Memory B cell (primary cell): Measurements from ENCODE around the gene TRMT5.

ENCODE experiments used
- ATAC-seq: fragments of 150-1000 bp; cut with Tn5 transposase; 2 replicates; pipeline ENCODE4 v1.10.0; 2021; ENCODE audit warnings: low read depth, mild to moderate bottlenecking, moderate library complexity
- DNase-seq, 2 donors: peaks; one replicate each; pipeline ENCODE4 v3.0.0; 2022; ENCODE audit warnings: low spot score in 2 of 2
- H3K27ac Mint-ChIP-seq: one replicate; pipeline ENCODE4 v1.8.0; 2022; ENCODE audit warnings: mild to moderate bottlenecking, moderate library complexity, mixed read lengths
- H3K27me3 Mint-ChIP-seq: one replicate; pipeline ENCODE4 v1.8.0; 2022; ENCODE audit warnings: mixed read lengths
- H3K36me3 Mint-ChIP-seq: one replicate; pipeline ENCODE4 v1.8.0; 2022; ENCODE audit warnings: mild to moderate bottlenecking, mixed read lengths
- H3K4me1 Mint-ChIP-seq: one replicate; pipeline ENCODE4 v1.8.0; 2022; ENCODE audit warnings: mixed read lengths
- H3K4me3 Mint-ChIP-seq: one replicate; pipeline ENCODE4 v1.8.0; 2022; ENCODE audit warnings: mild to moderate bottlenecking, moderate library complexity, mixed read lengths
- H3K9me3 Mint-ChIP-seq: one replicate; pipeline ENCODE4 v1.8.0; 2022; ENCODE audit warnings: mixed read lengths

TRMT5 gene

DNA sequence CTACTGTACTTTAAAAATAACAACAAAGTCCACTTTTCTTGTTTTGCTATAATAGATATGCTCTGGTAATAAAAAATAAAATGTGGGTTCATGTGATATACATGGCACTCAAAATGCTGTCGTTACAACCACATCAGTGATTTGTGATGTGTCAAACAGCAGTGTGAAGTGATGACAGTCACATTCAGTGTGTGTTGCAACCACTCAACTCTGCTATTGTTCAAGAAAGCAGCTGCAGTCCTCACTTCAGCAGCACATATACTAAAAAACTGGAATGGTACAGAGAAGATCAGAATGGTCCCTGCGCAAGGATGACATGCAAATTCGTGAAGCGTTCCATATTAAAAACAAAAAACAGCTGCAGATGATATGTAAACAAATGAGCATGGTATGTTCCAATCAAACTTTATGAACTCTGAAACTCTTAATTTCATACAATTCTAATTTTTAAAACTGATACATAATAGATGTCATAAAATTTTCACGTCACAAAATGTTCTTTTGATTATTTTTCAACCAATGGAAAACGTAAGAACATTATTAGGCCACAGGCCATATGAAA is 6.7 kb downstream of the TRMT5 start:
- no peak overlapping the region for H3K4me3 Mint-ChIP-seq
- H3K27me3 Mint-ChIP-seq: no peaks in the 10 kb centered on the region
- DNase-seq (no peak), ATAC-seq (no peak)
- H3K36me3 Mint-ChIP-seq: peaks cover 8% of the 10 kb centered on the region
- H3K9me3 Mint-ChIP-seq: no peaks in the 10 kb centered on the region
- no peak overlapping the region for H3K27ac Mint-ChIP-seq
- peaks cover 8% of the 10 kb centered on the region for H3K4me1 Mint-ChIP-seq

GRCh38 chr14:60973070-60973469 is 7.8 kb downstream of the TRMT5 start:
- H3K27ac Mint-ChIP-seq: peak overlapping the region; percentile 8
- no peaks in the 10 kb centered on the region for H3K27me3 Mint-ChIP-seq
- ATAC-seq (no peak), DNase-seq (no peak)
- peaks cover 3% of the 10 kb centered on the region for H3K4me1 Mint-ChIP-seq
- no peaks in the 10 kb centered on the region for H3K9me3 Mint-ChIP-seq
- H3K4me3 Mint-ChIP-seq: no peak overlapping the region
- H3K36me3 Mint-ChIP-seq: peaks cover 10% of the 10 kb centered on the region

DNA sequence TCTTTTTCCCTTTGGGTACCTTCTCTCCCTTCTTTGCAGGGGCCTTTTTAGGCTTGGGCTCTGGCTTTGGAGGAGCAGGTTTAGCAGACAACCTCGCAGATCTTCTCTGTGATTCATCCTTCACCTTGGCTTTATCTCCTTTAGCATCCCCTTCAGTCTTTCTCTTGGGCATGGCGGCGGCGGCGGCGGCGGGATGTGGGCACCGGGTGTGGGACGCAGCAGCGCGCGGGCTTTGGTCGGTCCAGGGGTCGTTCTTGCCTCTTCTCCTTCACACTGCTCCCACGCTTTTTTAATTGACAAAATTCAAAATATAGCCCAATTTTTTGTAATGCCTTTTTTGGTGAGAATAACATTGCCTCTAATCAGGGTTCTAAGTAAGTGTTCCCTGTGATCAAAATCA is 8.6 kb downstream of the TRMT5 start:
- H3K27me3 Mint-ChIP-seq: no peaks in the 10 kb centered on the region
- H3K4me1 Mint-ChIP-seq: peaks cover 3% of the 10 kb centered on the region
- no peak overlapping the region for H3K27ac Mint-ChIP-seq
- DNase-seq: no peak
- H3K36me3 Mint-ChIP-seq: peaks cover 10% of the 10 kb centered on the region
- no peak for ATAC-seq
- no peaks in the 10 kb centered on the region for H3K9me3 Mint-ChIP-seq
- H3K4me3 Mint-ChIP-seq: no peak overlapping the region

DNA sequence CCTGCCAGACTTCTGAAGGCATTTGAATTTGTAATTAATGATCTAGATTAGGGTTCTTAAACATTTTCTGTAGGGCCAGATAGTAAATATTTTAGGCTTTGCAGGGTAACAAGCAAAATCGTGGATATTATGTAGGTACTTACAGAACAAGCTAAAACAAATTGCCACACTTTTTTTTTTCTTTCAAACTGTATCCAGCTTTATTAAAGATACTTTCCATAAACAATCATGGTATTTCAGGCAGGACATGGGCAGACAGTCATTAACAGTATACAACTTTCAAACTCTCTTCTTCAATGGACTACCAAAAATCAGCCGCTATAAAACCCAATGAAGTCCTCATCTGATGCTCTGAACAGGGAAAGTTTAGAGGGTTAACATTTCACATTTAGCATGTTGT is 9.6 kb downstream of the TRMT5 start:
- H3K36me3 Mint-ChIP-seq: peaks cover 10% of the 10 kb centered on the region
- no peak for ATAC-seq
- H3K9me3 Mint-ChIP-seq: no peaks in the 10 kb centered on the region
- H3K4me3 Mint-ChIP-seq: no peak overlapping the region
- DNase-seq: no peak
- H3K27me3 Mint-ChIP-seq: no peaks in the 10 kb centered on the region
- H3K4me1 Mint-ChIP-seq: peaks cover under 1% of the 10 kb centered on the region
- H3K27ac Mint-ChIP-seq: no peak overlapping the region

DNA sequence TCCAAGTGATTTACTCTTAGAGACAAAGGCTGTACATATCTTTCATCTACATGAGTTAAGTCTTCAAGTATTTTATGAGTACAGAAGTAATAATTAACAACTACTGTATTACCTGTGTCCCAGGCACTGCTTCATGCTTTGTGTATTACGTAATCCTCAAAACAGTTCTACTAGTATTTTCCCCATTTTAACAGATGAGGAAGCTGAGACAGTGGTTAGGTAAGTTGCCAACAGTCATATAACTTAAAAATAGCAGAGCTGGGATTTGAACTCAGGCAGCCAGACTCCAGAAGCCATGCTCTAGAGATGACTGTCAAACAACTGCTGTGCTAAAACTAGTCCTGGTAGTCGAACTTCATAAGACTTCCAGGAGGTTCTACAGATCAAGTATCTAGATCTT is 10.7 kb downstream of the TRMT5 start:
- Mint-ChIP-seq H3K36me3 (peaks cover 10% of the 10 kb centered on the region), H3K27ac (no peak overlapping the region), H3K27me3 (no peaks in the 10 kb centered on the region), H3K4me1 (no peaks in the 10 kb centered on the region), H3K4me3 (no peak overlapping the region), H3K9me3 (no peaks in the 10 kb centered on the region)
- no peak for ATAC-seq
- DNase-seq: no peak

DNA sequence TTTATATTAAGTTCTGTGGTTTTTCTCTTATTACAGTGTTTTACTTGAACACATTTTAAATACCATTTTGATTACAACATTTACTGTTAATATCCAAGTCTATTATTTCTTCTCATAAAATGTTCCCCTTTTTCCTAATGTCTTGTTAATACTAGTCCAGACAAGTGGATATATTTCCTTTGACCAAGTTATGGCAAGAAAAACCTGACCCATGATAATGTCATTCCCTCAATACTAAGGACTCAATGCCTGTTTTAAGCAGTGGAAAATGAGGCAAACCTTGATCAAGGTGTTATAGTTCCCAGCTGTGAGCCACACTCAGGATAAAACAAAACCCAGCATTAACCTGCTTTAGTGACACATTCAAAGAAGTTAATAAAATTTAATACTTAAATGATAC is 12.2 kb downstream of the TRMT5 start:
- H3K27me3 Mint-ChIP-seq: no peaks in the 10 kb centered on the region
- DNase-seq (no peak), ATAC-seq (no peak)
- no peaks in the 10 kb centered on the region for H3K4me1 Mint-ChIP-seq
- no peak overlapping the region for H3K27ac Mint-ChIP-seq
- H3K4me3 Mint-ChIP-seq: no peak overlapping the region
- no peaks in the 10 kb centered on the region for H3K9me3 Mint-ChIP-seq
- H3K36me3 Mint-ChIP-seq: peaks cover 6% of the 10 kb centered on the region

- Mint-ChIP-seq H3K4me1 (no peaks in the 10 kb centered on the region), H3K9me3 (no peaks in the 10 kb centered on the region), H3K36me3 (peaks cover 3% of the 10 kb centered on the region), H3K4me3 (no peak overlapping the region), H3K27me3 (no peaks in the 10 kb centered on the region), H3K27ac (no peak overlapping the region)
- ATAC-seq (no peak), DNase-seq (no peak)
Observed at GRCh38 chr14:60968099-60968498, 12.8 kb downstream of the TRMT5 start.

GRCh38 chr14:60965402-60965801 is 15.5 kb downstream of the TRMT5 start:
- no peak for ATAC-seq
- no peak for DNase-seq
- Mint-ChIP-seq H3K4me1 (no peaks in the 10 kb centered on the region), H3K27ac (no peak overlapping the region), H3K9me3 (peaks cover under 1% of the 10 kb centered on the region), H3K4me3 (no peak overlapping the region), H3K36me3 (peaks cover 10% of the 10 kb centered on the region), H3K27me3 (no peaks in the 10 kb centered on the region)

DNA sequence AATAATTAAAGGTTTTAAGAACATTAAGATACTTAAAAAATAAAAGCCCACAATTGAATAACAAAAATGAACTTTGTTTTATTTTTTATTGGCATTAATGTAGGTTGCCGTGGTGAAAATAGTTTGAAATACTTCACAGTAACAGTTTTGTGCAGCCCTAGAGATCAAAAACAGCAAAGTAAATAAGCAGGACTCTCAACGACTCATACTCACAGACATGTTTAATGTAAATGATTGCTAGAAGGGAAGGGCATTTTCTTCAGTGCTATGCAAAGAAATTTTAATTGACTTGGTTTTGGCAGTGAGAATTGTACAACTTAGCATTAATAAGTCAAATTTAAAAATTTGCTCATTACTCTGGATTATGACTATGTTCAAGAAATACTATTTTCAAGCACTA is 16.0 kb downstream of the TRMT5 start:
- Mint-ChIP-seq H3K9me3 (peaks cover 2% of the 10 kb centered on the region), H3K27ac (no peak overlapping the region), H3K36me3 (peaks cover 14% of the 10 kb centered on the region), H3K4me3 (no peak overlapping the region), H3K27me3 (no peaks in the 10 kb centered on the region), H3K4me1 (no peaks in the 10 kb centered on the region)
- no peak for DNase-seq
- no peak for ATAC-seq

DNA sequence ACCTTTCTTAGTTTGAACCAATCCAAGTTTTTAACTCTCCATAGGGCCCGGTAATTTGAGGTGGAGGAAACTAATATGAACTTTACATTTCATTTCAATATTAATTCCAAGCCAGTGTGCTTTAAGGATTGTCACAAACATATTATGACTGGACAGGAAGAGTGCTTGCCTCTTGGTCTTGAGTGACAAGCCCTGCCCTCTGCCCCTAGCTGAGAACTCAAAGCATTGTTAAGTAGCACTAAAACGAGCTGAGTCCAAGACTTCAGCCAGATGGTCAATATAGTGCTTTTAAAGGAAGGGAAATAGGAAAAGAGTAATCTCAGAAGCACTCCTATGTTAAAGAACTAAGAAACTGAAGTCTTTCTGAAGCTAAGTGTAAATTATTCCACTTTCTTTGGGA is 17.1 kb downstream of the TRMT5 start:
- peaks cover 22% of the 10 kb centered on the region for H3K36me3 Mint-ChIP-seq
- no peaks in the 10 kb centered on the region for H3K27me3 Mint-ChIP-seq
- no peak overlapping the region for H3K4me3 Mint-ChIP-seq
- H3K9me3 Mint-ChIP-seq: peaks cover 4% of the 10 kb centered on the region
- no peaks in the 10 kb centered on the region for H3K4me1 Mint-ChIP-seq
- ATAC-seq: no peak
- no peak for DNase-seq
- H3K27ac Mint-ChIP-seq: no peak overlapping the region

- H3K36me3 Mint-ChIP-seq: peaks cover 50% of the 10 kb centered on the region
Observed at GRCh38 chr14:60958146-60958545, 22.7 kb downstream of the TRMT5 start.

GRCh38 chr14:60956632-60957031 is 24.2 kb downstream of the TRMT5 start:
- DNase-seq (no peak), ATAC-seq (no peak)
- H3K4me3 Mint-ChIP-seq: no peak overlapping the region
- no peaks in the 10 kb centered on the region for H3K27me3 Mint-ChIP-seq
- H3K9me3 Mint-ChIP-seq: peaks cover 24% of the 10 kb centered on the region
- no peaks in the 10 kb centered on the region for H3K4me1 Mint-ChIP-seq
- no peak overlapping the region for H3K27ac Mint-ChIP-seq
- peaks cover 50% of the 10 kb centered on the region for H3K36me3 Mint-ChIP-seq

More at GRCh38 chr14:60958146-60958545, 22.7 kb downstream of the TRMT5 start:
- no peak for ATAC-seq
- Mint-ChIP-seq H3K4me1 (no peaks in the 10 kb centered on the region), H3K9me3 (peaks cover 24% of the 10 kb centered on the region), H3K4me3 (no peak overlapping the region), H3K27me3 (no peaks in the 10 kb centered on the region), H3K27ac (no peak overlapping the region)
- no peak for DNase-seq

DNA sequence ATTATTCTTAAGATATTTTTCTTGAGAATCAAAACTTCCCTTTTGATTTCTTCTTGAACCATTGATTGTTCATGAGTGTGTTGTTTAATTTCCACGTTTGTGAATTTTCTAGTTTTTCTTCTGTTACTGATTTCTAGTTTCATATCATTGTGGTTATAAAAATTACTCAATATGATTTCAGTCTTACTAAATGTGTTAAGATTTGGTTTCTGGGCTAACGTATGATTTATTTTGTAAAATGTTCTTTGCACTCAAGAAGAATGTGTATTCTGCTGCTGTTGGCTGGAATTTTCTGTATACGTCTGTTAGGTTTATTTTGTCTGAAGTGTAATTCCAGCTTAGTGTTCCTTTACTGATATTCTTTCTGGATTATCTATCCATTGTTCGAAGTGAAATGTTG is 24.7 kb downstream of the TRMT5 start:
- ATAC-seq (no peak), DNase-seq (no peak)
- Mint-ChIP-seq H3K36me3 (peaks cover 48% of the 10 kb centered on the region), H3K27ac (no peak overlapping the region), H3K4me1 (no peaks in the 10 kb centered on the region), H3K4me3 (no peak overlapping the region), H3K9me3 (peaks cover 24% of the 10 kb centered on the region), H3K27me3 (no peaks in the 10 kb centered on the region)

DNA sequence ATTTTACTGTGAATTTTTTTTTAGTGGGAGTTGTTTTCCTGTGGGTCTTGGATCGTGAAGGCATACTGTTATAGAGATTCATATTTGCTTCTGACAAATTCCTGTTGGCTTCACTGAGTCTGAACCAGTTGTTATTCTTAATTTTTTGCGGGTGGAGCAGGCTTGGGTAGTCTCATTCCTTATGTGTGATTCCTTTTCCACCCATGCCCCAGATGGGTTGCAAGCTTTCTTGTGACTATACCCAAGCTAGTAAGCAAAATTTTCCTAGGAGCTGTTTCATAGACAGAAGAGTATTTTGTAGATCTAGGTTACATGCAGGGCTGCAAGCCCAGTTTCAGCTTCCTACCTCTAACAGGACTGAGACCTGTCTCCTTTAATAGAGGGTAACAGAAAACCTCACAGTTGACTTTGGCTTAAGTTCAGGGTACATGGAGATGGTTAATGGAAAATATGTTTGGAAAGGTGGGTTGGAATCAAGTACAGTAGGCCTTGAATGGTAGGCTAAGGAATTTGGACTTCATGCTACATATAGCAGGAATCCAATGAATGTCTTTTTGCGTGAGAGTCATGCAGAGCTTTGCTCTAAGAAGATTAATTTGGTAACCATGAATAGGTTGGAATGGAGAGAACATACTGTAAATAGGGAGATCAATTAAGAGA is 29.0 kb downstream of the TRMT5 start:
- ATAC-seq (no peak), DNase-seq (no peak)
- H3K27ac Mint-ChIP-seq: no peak overlapping the region
- no peaks in the 10 kb centered on the region for H3K4me1 Mint-ChIP-seq
- no peak overlapping the region for H3K4me3 Mint-ChIP-seq
- peaks cover 14% of the 10 kb centered on the region for H3K9me3 Mint-ChIP-seq
- H3K27me3 Mint-ChIP-seq: no peaks in the 10 kb centered on the region
- H3K36me3 Mint-ChIP-seq: peaks cover 18% of the 10 kb centered on the region

DNA sequence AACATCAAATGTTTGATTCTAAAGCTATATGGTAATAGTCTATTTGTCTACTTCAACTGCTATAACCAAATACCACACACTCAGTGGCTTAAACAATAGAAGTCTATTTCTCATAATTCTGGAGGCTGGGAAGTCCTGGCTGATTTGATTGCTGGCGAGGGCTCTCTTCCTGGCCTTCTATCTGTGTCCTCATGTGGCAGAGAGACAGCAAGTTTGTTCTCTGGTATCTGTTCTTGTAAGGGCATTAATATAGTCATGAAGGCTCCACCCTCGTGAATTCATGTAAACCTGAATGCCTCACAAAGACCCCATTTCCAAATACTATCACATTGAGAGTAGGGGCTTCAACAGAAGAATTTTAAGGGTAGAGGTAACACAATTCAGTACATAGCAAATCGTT is 34.1 kb downstream of the TRMT5 start:
- ATAC-seq: no peak
- no peaks in the 10 kb centered on the region for H3K27me3 Mint-ChIP-seq
- H3K4me3 Mint-ChIP-seq: no peak overlapping the region
- no peaks in the 10 kb centered on the region for H3K4me1 Mint-ChIP-seq
- H3K27ac Mint-ChIP-seq: no peak overlapping the region
- no peaks in the 10 kb centered on the region for H3K9me3 Mint-ChIP-seq
- no peak for DNase-seq
- peaks cover 10% of the 10 kb centered on the region for H3K36me3 Mint-ChIP-seq
